G401.6 (cell line): Measurements from ENCODE around the gene LAYN.

Source experiments
- FAIRE-seq: peaks from 2 replicates; lab custom pipeline; 2012; peaks lifted over from hg19 to GRCh38; lab: Jason Lieb, UNC

Gene LAYN

DNA sequence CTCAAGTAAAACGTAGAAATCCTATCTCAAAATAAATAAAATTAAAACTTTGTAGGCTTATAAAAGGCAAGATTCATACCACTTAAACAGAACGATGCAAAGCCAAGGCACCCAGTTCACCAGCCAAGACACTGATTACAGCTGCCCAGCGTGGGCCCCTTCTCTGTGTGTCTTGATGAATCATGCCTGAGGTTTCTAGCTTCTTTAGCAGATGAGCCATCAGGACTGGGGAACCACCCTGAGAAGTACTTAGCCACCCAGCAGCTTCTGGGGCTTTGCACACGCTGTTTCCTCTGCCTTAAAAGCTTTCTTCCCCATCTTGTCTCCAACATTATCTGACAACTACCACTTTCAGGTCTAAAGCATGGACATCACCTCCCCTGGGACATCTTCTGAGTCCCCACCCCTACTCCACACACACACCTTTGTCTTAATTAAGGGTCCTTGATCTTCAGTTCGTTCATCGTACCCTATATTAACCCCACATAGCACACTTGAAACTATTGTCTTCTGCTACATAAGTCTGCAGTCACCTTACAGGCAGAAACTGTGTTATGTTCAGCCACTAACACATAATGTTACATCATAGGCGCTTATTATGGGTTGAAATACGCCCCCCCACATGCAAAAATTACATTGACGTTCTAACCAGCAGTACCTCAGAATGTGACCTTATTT is 8.7 kb upstream of the LAYN start:
- no peak for FAIRE-seq

DNA sequence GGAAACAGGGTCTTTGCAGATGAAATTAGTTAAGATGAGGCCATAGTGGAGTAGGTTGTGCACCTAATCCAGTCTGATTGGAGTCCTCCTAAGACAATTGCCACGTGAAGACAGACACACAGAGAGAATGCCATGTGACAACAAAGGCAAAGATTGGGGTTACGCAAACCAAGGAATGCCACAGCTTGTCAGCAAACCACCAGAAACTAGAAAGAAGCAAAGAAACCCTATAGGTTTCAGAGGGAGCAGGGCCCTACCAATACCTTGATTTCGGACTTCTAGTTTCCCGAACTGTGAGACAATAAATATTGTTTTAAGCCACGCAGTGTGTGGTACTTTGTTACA is 8.2 kb upstream of the LAYN start:
- FAIRE-seq: no peak

DNA sequence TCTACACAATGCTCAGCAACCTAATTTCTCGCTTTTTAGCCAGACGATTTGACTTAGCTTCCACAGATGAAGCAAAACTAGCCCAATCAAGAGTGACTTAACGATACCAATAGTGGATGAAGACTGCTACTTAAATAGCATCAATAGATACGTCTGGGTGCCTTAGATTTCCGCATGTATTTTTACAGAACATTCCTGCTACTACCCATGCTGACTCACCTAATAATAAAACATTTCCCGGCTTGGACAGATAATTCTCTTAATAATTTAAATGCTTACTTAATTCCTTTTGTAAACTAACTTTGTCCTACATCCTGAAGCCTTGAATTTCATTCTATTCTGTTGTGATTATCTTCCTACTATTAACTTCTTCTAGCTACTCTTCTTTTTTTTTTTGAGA is 5.2 kb upstream of the LAYN start:
- FAIRE-seq: no peak

DNA sequence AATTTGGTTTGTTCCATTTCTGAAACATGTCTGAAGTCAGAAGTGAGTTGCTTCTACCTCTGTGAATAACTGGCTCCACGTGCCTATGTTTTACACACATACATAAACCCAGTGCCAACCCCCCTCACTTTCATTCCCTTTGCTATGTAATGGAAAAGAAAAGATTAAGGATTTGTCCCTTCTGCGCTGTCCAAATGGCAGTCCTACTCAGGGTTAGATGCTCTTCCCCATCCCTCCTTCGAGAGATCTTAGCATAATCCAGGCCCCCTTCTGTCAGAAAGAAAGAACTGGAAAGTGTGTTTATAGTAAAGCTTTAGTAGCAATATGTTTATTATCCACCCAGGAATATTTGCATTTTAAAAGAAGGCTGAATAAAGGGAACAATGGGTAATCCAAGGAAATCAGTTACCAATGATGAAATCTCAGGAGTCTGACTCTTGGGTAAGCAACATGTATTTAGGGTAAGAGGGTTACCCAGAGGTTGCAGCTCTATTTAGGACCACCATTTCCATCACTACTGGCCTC is 3.1 kb upstream of the LAYN start:
- FAIRE-seq: no peak

DNA sequence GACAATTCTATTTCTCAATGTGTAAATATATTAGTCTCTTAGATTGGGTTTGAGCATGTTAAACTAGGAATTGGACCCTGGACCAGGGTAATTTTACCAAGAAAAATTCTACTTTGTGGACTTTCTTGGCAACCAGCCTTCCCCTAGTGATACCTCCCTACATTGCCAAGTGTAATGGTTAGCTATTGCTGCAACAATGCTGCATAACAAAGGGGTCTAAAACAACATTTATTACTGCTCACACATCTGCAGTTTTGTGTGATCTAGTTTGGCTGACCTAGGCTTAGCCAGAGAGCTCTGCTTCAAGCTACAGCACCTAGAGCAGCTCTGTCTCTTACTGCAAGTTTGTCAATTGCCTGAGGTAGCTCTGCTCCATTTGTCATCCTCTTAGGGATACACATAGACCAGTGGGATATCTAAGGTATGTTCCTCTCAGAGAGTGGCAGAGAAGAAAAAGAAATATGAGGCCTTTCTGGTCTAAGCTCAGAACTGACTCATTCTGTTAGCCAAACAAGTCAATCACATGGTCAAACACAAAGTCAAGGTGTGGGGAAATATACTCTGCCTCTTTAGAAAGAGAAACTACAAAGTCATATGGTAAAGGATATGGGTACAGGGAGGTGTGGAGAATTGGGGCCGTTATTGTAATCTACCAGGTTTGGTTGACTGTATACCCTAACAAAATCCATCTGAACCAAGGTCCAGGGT is 2.0 kb upstream of the LAYN start:
- no peak for FAIRE-seq

DNA sequence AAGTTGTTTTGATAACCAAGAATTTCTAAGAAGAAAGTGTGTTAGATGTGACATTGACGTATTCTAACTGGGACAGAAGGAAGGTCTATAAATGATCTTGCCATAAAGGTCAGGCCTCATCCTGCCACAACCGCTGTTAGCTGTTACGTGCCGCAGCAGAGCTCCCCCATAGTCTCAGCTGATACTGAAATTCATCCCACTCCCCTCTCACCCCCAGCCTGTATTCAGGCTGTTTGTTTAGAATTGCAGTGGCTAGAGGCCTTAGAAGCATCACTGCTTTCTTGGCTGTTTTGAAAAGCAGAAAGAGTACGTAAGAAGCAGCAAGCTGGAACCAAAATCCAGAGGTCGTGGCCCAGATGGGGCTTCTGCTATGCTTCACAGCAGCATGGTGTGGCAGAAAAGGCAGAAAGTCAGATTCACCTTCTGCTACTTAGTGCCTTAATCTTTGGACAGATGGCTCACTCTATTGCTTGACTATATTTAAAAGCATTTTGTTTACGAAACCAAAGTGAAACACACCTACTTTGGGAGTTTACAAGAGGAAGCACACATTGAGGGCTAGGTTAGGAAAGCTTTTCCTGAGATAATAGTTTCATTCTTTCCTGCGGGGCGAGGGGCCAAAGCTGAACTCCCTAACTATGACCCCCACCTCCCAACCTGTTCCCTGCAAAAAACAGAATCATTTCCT is 950 bp upstream of the LAYN start:
- no peak for FAIRE-seq

DNA sequence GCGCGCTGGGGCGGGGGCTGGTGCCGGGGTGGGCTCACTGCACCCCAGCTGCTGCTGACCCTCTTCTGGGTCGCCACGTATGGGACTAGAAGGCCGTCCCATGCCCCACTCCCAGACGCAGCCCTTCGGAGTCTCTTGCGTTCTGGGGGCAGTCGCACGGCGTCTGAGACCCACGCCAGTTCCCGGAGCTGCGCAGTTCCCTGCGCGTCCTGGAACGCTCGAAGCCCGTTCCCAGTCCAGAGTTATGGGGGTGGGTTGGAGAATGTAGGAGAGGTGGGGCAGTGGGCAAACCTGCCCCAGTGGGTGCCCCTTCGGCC is 375 bp downstream of the LAYN start:
- FAIRE-seq: no peak

DNA sequence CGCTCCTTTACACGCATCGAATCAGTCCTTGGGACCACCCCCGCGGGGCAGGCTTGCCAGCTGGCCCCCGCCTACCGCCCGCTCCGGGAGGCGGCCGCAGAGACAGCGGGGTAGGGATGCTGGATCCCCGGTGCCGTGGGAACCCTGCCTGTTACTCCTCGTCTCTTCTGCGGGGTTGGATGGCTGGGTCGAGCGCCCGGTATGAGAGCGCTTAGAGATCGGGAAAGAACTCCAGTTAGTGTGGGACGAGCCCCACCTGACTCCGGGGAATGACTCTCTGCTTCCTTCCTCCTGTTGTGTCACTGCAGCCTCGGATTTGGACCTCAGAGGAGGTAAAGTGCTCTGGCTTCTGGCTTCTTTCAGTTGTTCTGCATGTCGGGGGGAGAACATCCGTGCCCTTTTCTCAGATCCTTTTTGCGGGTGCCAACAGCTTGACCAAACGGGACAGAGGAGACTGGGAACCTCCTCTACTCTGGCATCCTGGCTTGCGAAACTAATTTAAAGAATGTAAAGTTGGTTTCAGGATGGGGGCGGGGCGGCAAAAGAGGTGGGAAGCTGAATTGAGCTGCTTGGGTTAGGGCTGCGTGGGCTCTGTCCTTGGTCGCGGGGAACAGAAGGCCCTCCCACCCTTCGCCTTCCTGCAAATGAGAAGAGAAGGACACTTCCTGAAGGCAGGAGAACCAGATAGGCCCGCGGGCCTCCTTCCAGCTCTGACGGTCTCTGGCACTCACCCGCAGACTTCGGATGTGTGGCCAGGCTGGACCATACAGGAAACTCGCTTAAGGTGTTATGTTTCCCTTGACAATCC is 938 bp downstream of the LAYN start:
- no peak for FAIRE-seq

DNA sequence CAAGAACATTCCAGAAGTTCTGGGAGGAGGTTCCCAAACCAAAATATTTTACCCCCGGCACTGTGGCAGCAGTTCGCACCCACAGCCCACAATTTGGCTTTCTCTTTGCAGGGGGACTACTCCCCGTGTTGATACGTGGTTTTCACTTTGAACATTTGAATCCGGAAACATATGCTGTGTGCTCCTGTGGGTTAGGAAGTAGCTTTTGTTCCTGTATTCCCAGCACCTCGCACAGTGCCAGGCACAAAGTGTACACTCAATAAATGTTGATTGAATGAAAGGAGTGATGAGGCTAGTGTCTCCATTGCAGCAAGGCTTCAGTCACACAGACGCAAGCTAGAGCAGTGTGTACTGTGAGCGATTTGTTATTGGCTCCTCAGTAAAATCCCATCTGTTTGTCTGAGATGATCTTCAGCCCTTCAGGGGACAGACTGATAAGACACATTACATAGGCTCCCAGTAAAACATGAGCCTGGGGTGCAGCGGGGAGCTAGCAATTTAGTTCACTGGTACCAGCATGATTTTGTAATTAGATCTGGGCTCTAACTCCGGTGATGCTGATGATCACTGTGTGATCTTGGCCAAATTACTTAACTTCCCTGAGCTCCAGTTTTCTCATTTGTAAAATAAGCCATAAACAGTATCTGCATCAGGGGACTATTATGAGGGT is 2.2 kb downstream of the LAYN start:
- FAIRE-seq: no peak

DNA sequence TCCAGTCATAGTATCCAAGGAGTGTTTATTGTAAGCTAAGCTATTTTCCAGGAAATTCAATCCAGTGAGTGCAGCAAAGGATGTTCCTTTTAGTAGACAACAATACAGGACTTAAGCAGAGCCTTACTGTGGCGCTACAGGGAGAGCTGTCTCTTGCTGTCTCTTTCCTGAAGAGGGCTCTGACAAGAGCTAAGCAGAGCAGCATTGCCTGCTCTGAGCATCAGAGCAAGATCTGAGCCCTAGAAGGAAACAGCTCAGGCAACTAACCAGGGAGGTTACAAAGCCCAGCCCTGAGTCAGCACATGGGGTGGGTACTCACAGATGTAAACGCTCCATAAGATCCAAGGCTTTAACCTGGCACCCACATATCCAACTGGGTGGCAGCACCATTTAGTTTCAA is 8.0 kb downstream of the LAYN start:
- no peak for FAIRE-seq

DNA sequence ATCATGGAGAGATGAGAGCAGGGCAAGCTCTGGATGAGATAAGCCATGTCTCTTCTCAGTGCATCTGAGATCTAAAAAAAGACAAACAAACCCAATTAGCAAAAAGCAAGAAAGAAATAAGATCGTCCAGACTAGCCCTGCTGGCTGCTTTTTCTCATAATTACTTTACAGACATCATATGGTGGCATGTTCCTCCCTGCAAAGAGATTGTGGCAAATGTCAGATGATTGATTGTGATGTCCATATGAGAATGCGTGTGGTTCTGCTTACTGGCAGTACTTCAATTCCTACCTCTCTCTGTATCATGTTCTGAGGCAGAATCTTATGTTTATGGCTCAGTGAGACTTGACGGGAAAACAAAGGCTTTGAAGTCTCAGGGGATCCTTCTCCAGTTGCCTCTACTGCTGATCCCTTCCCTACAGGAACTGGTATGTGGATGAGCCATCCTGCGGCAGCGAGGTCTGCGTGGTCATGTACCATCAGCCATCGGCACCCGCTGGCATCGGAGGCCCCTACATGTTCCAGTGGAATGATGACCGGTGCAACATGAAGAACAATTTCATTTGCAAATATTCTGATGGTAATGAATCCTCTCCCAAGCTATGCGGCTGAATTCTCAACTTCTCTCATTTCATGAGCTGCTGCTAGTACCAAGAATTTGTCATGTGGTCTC is 8.8 kb downstream of the LAYN start:
- no peak for FAIRE-seq

DNA sequence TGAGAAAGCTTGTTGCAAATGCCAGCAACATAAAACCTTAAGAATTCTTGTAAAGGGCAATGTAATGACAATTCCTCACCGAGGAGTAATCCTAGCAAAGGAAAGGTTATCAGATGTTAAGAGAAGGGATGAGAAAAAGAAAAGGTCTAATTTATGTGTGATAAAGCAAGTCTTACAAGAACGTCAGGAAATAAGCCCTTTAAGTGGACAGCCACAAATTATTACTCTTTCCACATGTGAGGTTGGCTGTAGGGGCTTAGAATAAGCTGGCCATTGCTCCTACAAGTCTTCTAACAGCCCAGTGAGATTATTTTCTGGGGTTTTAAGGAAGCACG is 9.3 kb downstream of the LAYN start:
- no peak for FAIRE-seq

DNA sequence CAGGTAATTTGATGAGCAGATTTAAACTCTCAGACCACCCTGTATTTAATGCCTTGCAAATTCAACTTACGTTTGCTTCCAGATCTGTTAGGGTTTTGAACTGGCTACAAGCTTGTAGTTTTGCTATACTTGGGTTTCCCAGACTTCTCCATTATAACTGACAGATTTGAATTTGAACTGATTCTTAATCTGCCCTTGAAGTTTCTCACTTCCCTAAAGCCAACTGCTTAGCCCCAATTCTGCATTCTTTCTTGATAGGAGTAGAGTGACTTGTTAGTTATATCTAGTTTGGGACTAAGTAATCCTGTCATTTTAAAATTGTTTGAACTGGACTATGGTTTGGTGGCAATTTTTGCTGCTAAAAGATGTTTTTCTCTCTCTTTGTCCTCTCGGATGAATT is 9.7 kb downstream of the LAYN start:
- FAIRE-seq: no peak

DNA sequence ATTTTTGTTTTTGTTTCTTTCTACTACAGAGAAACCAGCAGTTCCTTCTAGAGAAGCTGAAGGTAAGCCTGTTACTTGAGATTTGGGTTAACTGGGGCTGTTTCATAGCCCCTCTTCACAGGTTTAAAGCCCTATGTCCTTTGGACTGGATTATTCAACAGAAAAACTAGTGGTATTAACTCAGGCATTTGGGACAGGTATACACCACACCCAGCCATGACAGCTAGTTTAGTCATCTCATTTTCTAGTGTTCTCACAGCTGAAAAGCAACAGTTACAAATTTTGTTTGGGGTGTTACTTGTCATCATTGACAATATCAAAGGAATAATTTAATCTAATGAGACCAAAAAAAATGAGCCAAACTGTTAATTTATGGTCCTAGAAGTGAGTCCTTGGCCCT is 14.0 kb downstream of the LAYN start:
- FAIRE-seq: no peak

DNA sequence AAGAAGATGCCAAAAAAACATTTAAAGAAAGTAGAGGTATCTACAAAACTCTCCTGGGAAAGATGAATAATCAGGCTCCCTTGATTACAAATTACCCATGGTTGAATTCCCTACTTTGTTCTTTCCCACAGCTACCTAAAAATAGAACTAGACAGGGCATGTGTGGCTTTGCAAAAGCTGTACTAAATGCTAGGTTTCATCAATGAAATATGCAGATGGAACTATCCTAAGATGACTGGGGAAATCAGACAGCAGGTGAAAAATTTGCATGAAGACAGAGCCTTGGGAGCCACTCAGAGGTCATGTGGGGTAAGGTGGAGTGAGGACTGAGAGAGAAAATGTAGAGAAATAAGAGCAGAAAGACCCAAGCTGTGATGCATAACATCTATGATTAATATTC is 14.7 kb downstream of the LAYN start:
- no peak for FAIRE-seq

DNA sequence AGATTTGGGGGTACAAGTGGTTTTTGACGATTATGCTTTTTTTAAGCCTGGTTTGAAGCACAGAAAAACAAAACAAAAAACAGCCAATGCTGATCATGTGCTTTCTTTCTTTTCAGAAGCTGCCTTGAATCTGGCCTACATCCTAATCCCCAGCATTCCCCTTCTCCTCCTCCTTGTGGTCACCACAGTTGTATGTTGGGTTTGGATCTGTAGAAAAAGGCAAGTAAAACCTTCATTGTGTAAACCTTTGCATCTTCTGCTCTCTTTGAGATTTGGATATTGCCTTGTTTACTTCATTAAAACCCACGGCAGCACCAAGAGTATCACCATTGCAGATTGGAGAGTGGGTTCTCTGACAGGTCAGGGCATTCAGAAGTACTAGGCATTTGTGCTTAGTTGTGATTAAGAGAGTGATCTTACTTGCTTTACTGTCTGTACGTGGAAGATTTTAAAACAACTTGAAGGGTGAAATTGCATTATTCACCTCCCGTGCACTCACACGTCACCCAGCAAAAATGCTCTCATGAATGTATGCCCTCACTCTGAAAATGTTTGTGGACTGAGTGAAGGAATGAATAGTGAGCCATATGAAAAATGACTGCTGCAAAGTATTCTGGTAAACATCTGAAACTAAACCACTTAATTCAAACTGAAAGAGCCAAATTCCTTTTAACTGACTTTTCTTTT is 17.0 kb downstream of the LAYN start:
- no peak for FAIRE-seq

DNA sequence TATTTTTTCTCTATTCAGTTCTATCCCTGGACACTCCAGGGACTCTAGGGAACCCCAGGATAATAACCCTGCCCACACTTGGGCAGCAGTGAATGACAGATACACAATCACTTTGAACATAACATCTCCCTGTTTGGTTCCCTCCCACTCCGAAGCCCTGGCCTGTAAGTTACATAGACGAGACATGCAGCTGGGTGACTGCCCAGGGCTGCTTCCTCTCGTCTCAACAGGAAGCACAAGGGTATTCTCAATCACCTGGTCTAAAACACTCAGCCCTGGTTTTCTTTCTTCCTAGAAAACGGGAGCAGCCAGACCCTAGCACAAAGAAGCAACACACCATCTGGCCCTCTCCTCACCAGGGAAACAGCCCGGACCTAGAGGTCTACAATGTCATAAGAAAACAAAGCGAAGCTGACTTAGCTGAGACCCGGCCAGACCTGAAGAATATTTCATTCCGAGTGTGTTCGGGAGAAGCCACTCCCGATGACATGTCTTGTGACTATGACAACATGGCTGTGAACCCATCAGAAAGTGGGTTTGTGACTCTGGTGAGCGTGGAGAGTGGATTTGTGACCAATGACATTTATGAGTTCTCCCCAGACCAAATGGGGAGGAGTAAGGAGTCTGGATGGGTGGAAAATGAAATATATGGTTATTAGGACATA is 19.4 kb downstream of the LAYN start:
- FAIRE-seq: no peak

DNA sequence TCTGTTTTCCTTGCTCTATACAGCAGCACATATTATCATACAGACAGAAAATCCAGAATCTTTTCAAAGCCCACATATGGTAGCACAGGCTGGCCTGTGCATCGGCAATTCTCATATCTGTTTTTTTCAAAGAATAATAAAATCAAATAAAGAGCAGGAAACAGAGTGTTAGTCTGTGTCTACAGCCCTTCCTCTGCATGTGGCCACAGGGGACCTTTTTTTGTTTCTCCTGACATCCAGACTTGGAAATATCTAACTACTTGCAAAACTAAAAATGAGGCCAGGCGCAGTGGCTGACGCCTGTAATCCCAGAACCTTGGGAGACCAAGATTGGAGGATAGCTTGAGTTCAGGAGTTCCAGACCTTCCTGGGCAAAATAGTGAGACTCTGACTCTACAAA is 20.3 kb downstream of the LAYN start:
- FAIRE-seq: no peak

DNA sequence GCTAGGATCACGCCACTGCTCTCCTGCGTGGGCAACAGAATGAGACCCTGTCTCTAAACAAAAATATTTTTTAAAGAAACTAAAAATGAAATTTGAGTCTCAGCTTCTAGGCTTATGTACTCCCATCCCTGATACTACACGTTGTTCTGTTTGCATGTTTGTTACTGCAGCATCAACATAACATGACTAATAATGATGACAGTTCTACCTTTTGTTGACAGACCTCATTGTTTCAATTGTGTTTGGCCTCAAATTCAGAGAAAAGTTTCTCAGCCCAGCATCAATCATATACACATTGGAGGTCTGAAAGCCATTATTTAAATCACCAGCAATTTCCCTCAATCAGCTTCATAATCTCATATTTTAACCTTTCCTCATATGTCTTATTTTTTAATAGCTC is 20.8 kb downstream of the LAYN start:
- FAIRE-seq: no peak

DNA sequence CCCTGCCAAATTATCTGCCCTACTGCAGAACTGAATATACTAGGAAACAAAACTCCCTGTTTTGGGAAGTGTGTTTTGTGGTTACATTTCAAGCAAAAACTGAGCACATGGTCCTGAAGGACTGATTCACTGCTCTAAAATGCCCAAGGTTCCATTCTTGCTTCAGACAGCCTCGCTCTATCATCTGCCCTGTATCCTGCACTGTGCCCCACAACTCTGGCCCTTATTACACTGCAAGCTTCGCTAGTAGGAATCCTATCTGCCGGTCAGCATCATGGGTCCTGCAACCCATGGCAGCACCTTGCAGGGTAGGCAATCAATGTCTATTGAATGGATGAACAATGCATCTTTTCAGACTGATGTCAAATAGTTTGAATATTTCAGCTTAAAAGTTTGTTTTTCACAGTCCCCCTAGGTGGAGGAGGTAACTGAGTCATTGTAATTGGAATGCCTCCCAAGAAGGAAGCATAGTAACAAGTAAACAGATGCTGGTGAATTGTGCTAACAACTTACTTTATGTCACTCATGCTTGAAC is 21.3 kb downstream of the LAYN start:
- peak; percentile 69 for FAIRE-seq
